GM21367 (cell line): ENCODE data around the gene PSMA3.

ENCODE experiments used
- ATAC-seq: cut with Tn5 transposase; IDR thresholded peaks from one replicate; pipeline ENCODE4 v1.9.1; 2021; ENCODE audit not compliant: unreplicated experiment

PSMA3 gene

GRCh38 chr14:58298477-58299400 lies 54.1 kb downstream of the PSMA3 start, which contains the start of gene ARID4A:
Gene ARID4A (plus strand): TSS chr14:58298555. CDS start chr14:58299855, 1,300 bp downstream.
- no peak for ATAC-seq

GRCh38 chr14:58299401-58300330 lies 55.0 kb downstream of the PSMA3 start:
- ATAC-seq, result no peak

- ATAC-seq, result no peak
These were observed 56.8 kb downstream of the PSMA3 start for GRCh38 chr14:58301416-58301815.

GRCh38 chr14:58305730-58306129 lies 61.1 kb downstream of the PSMA3 start:
- no peak for ATAC-seq

- no peak for ATAC-seq
These were observed 63.1 kb downstream of the PSMA3 start for GRCh38 chr14:58307597-58308316.

- ATAC-seq, result no peak
These were observed 64.4 kb downstream of the PSMA3 start for GRCh38 chr14:58309086-58309485.

- ATAC-seq, result no peak
These were observed 69.1 kb downstream of the PSMA3 start for GRCh38 chr14:58313699-58314098.

GRCh38 chr14:58315606-58316005 lies 71.0 kb downstream of the PSMA3 start:
- ATAC-seq, result no peak
